Left cardiac atrium (tissue), 4 donors: ENCODE results near the gene ASIC1. TPM values are rescaled to one million over a fixed set of nuclear protein-coding genes. Genes with fewer than 3 reads are reported as not detected.

Source experiments
- ATAC-seq, 2 donors: fragments of 200-7000 bp; cut with Tn5 transposase; one replicate each; pipeline ENCODE4 v1.9.1; 2020; ENCODE audit warnings: mild to moderate bottlenecking in 2 of 2, moderate library complexity in 2 of 2
- DNase-seq: peaks from one replicate; pipeline ENCODE4 v3.0.0-alpha.2; 2020
- intact Hi-C, 2 donors: fragments of 100-400 bp; cut with DNase I; formaldehyde crosslinking; loops; one replicate each; pipeline versions ENCODE4 v1.14.1 to v1.15.1; 2022 to 2023
- total RNA-seq, 2 donors: library from RNA; stranded (reverse); fragmentation: NEBNext Ultra II Directional; extraction: Animal tissue kit (Norgen Biotek cat#: 25700); gene quantifications; one replicate each; pipeline ENCODE4 v1.2.1, GENCODE V29; 2021
- donor health status: DM: no; HTN: yes; CAD: no.
- donor health status: DM: no; HTN: yes; CAD: no; lungs with severe emphysema.
- donor health status: DM: yes; HTN: yes; CAD: no.
- donor health status: Dilated cardiomyopathy.

ASIC1 gene
- total RNA-seq, 2 donors from 2014 or later: 1.2 to 4.1 TPM

DNA sequence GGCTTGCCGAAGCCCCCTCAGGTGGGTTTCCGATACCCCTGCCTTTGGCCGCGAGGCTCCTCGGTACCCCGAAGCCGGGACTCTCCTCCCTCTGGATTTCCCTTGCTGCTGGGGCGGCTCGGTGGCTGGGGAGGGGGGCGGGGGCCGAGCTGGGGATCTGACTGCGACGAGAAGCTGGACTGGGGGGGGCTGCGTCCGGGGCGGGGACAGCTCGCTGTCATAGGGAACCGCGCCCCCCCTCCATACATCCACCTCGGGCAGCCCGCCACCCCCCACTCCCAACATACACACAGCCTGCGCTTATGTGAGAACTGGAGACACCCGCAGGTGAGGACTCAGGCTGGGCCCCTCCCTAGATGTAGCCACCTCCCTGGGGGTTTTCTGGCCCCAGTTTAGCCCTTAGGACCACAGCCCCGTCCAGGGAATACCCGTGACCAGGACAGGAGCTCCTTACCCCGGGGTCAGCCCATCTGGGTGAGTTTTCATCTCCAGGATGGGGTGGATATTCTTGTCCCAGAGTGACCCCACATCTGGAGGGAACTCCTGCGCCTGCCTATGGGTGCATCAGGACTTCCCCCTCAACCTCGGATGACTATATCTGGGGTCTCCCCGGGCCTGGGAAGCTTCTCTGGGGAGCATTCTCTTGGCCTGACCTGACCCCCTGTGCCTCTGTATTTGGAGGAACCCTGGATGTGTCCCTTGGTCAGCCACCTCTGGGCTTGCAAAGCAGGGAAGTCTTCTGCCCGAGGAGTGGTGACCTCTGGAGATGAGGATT, 687 bp downstream of the ASIC1 start:
- DNase-seq (no peak), ATAC-seq (no peak)
- intact Hi-C loops: loop anchor here (2.0 to 5.0 kb wide), 2 partner anchors 91 kb away; no protein-coding TSS in a partner anchor

DNA sequence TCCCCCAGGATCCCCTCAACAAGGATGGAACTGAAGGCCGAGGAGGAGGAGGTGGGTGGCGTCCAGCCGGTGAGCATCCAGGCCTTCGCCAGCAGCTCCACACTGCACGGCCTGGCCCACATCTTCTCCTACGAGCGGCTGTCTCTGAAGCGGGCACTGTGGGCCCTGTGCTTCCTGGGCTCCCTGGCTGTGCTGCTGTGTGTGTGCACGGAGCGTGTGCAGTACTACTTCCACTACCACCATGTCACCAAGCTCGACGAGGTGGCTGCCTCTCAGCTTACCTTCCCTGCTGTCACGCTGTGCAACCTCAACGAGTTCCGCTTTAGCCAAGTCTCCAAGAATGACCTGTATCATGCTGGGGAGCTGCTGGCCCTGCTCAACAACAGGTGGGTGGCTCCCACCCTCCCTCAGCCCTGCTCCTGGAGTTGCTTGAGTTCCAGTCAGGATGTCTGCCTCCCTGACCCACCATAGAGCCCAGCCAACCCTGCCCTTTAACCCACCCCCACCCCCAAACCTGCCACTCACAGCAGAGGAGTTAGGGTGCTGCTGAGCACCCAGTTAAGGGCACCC, 1.4 kb downstream of the ASIC1 start:
- ATAC-seq (no peak), DNase-seq (no peak)
- intact Hi-C loops: loop anchor here in 1 of 2 donors (5.0 kb wide), 1 partner anchor 92 kb away; no protein-coding TSS in a partner anchor

DNA sequence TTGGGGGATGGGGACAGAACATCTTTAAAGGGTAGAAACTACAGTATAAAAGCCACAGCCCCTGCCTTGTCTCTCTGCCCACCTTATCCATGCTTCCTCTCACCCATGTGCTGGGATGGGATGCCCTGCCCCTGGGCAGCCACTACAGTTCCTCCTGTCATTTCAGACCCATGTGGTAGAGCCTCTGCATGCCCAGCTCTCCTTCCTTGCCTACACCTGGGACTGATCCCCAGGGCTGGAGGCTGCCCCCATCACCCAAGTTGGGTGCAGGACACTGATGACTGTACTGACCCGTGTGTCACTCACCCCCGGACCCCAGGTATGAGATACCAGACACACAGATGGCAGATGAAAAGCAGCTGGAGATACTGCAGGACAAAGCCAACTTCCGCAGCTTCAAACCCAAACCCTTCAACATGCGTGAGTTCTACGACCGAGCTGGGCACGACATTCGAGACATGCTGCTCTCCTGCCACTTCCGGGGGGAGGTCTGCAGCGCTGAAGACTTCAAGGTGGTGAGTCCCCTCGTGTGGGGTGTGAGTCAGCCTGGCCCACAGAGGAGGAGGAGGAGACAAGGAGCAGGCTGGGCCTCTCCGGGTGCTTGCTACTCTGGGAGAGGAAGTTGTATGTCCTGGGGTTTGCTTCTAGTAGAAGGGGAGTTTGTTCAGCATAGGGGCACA, 2.2 kb downstream of the ASIC1 start:
- no peak for ATAC-seq
- intact Hi-C loops: loop anchor here in 1 of 2 donors (5.0 kb wide), 1 partner anchor 92 kb away; no protein-coding TSS in a partner anchor

DNA sequence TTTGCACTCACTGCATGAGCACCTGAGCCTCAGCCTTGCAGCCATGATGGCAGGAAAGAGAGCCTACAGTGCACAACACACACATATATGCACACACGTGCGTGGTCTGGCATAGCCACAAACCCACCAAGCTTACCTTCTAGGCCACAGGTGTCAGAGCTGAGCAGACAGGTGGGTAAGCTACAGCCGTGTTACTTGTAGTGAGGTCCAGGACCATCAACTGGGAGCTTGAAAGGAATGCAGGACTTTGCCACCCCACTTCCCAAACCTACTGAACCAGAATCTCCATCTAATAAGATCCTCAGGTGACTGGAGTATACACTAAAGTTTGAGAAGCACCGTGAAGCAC, 2.7 kb downstream of the ASIC1 start:
- ATAC-seq (no peak), DNase-seq (no peak)
- intact Hi-C loops: no loop called here

More for the DNA sequence above, 2.2 kb downstream of the ASIC1 start:
- DNase-seq: no peak

DNA sequence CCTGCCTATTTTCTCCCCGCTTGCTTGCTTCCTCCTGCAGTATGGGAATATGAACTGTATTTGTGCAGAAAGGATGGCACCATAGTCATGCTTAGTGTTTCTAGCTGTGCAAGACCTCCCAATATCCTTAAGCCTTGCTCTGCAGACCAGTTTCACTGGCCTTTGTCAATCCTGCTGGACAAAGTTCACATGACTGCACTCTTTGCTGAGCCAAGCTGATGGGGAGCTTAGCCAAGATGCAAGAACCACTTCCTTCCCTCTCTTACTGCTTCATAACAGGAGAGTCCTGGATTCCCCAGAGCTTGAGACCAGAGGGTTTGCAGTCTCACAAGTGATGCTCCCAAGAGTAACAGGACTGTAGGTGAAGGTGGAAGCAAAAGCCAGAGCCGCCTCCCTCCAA, 3.8 kb downstream of the ASIC1 start:
- DNase-seq (no peak), ATAC-seq (peak in 1 of 2 donors; percentile 32)
- intact Hi-C loops: no loop called here

DNA sequence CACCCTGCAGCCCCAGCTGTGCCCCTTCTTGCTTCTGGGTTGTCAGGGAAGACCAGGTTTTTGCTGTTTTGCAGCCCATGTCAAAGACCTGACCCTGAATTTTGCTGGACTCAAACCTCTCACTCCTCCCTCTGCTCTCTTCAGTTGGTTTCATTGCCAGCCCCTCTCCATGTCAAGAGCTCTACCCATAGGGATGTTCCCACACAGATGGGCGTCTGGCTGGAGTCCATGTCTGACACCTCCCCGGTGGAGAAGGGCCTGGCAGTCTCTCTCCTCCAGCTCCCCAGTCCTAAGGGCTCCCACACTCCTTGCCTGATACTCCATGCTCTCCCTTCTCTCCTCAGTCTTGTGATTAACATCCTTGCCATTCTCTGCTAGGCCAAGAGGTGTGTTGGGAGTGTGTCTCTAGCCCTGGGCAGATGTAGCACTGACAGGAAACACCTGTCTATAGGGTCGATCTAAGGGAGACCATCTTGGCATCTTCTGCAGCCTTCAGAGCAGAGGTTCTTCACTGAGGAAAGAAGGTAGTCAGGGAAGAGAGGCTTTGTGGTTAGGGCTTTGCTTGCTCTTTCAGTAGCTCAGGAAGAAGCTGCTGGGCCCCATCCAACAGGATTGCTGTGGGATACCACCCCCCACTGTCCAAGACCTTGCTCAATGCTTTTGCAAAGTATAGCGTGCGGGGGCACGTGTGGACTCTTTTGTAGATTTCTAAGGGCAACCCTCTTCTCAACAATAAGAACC, 4.7 kb downstream of the ASIC1 start:
- DNase-seq: no peak
- intact Hi-C loops: no loop called here
- peak in 1 of 2 donors; percentile 17 for ATAC-seq

DNA sequence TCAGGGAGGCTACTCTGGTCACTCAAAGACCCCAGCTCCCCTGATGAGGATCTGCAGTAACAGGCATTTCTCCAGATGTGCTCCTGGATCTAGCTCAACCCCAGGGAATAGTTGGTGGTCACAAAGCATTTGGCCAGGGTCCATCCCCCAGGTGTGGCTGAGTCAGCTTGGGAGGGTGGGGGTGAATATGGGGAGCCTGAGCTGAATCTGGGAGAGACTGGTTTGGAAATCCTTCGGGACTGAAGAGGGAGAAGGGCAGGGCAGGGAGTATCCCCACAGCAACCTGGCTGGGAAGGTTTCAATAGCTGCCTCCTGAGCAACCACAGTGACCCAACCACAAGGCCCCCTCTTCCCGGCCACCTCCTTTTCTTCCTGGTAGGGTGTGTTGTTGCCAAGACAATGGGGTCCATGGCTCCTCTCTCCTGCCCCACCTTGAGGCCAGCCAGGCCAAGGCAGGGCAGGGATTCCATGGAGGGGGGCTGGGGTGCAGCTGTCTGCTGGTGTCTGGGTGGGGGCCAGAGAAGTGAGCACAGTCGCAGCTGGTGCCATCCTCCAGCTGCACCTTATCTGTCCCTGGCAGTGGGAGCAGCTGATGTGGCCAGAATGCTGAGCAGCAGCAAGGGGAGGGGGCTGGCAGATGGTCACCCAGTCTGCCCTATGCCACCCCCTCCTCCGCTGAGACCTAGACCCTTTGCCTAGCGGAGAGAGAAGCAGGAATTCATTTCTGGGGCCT, 5.5 kb downstream of the ASIC1 start:
- ATAC-seq (peak; percentile 30 to 39), DNase-seq (no peak)
- intact Hi-C loops: no loop called here

DNA sequence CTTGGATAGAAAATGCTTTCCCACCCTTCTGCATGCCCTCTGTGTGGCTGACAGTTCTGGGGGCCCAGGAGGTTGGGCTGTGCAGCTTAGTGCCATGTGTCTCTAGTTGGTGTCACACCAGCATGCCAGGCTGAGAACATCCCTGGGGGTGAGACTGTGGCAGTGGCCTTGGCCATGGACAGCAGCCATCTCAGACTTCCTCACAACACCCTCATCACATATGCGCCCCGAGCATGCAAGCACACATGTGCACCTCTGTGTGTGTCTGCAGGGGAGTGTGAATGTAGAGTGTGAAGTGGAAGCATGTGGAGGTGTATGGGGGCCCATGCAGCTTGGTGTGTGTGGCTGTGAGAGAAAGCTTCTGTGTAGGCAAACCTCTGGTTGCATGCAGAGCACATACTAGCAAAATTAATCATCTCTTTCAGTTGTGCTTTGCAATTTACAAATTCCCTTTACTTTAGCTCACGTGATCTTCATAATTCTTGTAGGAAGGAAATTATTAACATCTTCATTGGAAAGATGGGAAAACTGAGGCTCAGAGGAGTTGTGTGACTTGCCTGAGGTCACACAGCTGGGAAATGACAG, 8.4 kb downstream of the ASIC1 start:
- no peak for DNase-seq
- ATAC-seq: no peak
- intact Hi-C loops: loop anchor here in 1 of 2 donors (5.0 kb wide), 1 partner anchor 199 kb away; no protein-coding TSS in a partner anchor

DNA sequence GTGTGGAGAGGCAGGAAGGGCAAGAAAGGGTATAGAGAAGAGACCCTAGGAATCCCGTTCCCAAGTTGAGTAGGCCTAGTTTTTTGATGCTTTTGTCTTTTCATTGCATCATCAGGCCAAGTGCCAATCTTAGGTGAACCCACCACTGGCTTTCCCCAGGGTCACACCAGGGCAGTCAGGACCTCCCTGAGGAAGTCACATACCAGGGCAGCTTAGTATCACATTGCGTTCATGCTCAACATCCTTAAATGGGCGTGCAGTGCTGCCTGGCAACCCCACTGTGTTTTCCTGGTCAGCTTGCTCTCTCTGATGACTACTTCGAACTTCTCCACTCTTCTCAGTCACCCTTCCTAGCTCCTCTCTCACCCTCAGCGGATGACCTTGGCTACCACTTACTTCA, 9.0 kb downstream of the ASIC1 start:
- DNase-seq (no peak), ATAC-seq (peak; percentile 24 to 51)
- intact Hi-C loops: loop anchor here in 1 of 2 donors (5.0 kb wide), 1 partner anchor 199 kb away; no protein-coding TSS in a partner anchor

DNA sequence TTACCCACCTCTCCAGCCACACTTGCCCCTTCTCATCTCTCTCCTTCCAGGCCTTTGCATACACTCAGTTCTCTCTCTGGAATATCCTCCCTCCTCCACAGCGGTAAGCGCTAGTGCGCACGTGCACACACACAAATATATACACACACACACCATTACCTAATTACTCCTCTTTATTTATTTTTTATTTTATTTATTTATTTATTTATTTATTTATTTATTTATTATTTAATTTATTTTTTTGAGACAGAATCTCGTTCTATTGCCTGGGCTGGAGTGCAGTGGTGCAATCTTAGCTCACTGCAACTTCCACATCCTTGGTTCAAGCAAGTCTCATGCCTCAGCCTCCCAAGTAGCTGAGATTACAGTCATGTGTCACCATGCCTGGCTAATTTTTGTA, 11.7 kb downstream of the ASIC1 start:
- DNase-seq (no peak), ATAC-seq (no peak)
- intact Hi-C loops: loop anchor here in 1 of 2 donors (5.0 kb wide), 1 partner anchor 202 kb away; no protein-coding TSS in a partner anchor

DNA sequence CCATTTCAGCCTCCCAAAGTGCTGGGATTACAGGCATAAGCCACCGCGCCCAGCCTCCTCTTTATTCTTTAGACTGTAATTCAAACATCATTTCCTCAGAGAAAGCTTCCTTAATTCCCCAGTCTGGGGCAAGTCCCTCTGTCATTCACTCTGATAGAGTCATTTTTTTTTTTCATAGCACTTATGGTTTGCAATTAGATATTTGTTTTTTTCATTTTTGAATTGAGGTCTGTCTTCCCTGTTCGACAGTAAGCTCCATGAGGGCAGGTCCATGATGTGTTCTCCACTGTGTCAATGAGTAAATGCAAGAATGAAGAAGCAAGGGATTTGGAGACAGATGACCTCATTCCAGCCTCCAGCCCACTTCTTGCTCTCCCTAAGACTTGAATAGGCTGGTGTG, 12.1 kb downstream of the ASIC1 start:
- intact Hi-C loops: loop anchor here in 1 of 2 donors (5.0 kb wide), 1 partner anchor 202 kb away; no protein-coding TSS in a partner anchor
- ATAC-seq (no peak), DNase-seq (no peak)

DNA sequence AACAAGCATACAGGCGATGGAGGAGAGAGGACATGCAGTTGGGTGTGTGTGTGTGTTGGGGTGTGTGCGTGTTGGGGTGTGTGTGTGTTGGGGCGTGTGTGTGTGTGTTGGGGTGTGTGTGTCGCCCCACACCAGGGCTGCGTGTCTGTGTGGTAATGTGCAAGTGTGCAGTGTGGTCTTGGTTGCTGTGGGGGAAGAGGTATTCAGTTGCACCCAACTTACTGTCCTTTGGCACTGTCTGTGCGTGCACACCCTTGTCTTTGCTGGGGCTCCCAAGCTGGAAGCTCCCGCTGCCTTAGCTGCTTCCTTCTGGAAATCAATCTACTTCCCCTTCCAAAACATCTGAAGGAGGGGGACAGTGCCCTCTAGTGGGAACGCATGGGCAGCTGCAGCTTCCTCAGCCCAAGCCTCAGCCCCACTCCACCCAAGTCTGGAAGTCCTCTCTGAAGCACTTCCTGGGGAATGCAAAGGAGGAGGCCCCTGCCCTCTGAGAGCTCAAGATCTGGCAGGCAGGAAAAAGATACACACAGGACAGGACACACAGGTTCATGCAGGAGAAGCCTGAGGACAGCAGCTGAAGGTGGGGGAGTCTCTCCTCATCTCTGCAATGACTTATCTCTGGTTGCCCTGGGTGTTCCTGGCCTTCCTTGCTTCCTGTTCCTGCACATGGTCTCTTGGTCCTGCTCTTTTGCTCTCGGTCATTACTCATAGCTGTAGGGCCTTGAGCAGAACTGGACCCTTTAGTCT, 13.1 kb downstream of the ASIC1 start:
- intact Hi-C loops: loop anchor here in 1 of 2 donors (10.0 kb wide), 1 partner anchor 244 kb away; no protein-coding TSS in a partner anchor
- ATAC-seq: peak; percentile 76 to 77
- peak; percentile 83 for DNase-seq

DNA sequence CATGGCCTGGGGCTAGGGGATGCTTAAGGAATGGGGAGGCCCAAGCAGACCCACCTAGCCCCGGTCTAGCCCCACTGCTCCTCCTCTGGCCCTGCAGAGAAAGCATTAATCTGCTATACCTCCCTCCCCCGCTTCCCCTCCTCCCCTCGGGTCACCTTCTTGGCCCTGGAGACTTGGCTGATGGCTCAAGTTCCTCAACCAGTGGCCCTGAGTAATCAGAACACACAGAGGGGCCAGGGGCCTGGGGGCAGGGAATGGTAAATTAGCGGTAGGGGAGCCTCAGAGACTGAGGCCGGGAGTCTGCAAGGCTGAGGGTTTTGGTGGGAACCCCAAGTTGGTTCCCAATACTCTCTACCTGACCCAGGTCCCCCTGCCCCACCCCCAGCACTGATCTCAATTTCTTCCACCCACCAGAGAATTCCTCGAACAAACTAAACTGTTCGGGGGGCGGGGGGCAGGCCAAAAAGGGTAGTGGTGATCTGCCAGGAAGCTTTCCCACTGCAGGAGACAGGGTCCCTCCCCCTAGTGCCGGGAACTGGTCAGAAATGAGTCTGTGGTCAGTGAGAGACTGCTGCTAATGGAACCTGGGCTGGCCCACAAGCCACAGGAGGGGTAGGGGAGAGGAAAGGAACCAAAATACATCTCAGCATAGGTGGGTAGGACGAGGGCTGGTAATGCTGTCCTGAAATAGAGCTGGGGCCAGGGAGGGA, 15.0 kb downstream of the ASIC1 start:
- intact Hi-C loops: loop anchor here in 1 of 2 donors (10.0 kb wide), 1 partner anchor 242 kb away; no protein-coding TSS in a partner anchor
- DNase-seq (no peak), ATAC-seq (no peak)

DNA sequence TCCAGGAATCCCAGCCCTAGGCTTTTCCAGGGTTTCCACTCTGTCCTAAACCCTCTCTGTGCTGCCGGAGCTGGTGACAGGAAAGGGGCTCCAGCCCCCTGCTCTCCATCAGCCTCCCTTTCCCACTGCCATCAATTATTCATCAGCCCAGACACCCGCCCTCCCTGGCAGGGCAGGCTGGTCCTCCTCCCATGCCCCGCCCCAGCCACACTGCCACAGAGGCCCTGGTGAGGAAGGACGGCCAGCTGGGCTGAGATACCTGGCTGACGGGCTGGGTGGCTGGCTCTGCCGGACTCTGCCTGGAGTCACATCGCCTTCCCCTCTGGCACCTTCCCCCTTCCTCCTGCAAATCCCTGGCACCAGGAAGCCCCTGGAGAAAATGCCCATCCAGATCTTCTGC, 15.8 kb downstream of the ASIC1 start:
- no peak for DNase-seq
- no peak for ATAC-seq
- intact Hi-C loops: loop anchor here in 1 of 2 donors (10.0 kb wide), 1 partner anchor 242 kb away; no protein-coding TSS in a partner anchor

DNA sequence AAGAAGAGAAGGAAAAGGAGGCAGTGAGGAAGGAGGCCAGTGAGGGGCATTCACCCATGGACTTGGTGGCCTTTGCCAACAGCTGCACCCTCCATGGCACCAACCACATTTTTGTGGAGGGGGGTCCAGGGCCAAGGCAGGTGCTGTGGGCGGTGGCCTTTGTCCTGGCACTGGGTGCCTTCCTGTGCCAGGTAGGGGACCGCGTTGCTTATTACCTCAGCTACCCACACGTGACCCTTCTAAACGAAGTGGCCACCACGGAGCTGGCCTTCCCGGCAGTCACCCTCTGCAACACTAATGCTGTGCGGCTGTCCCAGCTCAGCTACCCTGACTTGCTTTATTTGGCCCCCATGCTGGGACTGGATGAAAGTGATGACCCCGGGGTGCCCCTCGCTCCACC, 16.3 kb downstream of the ASIC1 start:
- intact Hi-C loops: loop anchor here in 1 of 2 donors (10.0 kb wide), 1 partner anchor 241 kb away; no protein-coding TSS in a partner anchor
- DNase-seq: no peak
- ATAC-seq: no peak
